Heart right ventricle (tissue), 16 donors: ENCODE data around the gene PTGES2. TPM values are rescaled to one million over a fixed set of nuclear protein-coding genes. Genes with fewer than 3 reads are reported as not detected.

Source experiments
- ATAC-seq, 8 donors: fragments of 200-7000 bp; cut with Tn5 transposase; one replicate each; pipeline ENCODE4 v1.9.1; 2020; ENCODE audit warnings: mild to moderate bottlenecking in 8 of 8, moderate library complexity in 8 of 8, moderate number of reproducible peaks in 1 of 8
- DNase-seq, 2 donors: peaks; one replicate each; pipeline ENCODE4 v3.0.0-alpha.2; 2020
- H3K27ac ChIP-seq, 10 donors: fragments of 200-600 bp; sonication (generic) in 2 of 10; one replicate each; pipeline versions ENCODE4 v1.5.0 to v1.8.0; 2020 to 2022; ENCODE audit warnings: mild to moderate bottlenecking in 3 of 10
- H3K27me3 ChIP-seq, 7 donors: fragments of 200-600 bp; one replicate each; pipeline ENCODE4 v1.8.0; 2021 to 2022; ENCODE audit warnings: mild to moderate bottlenecking in 2 of 7
- H3K36me3 ChIP-seq, 9 donors: fragments of 200-600 bp; sonication (generic) in 1 of 9; one replicate each; pipeline versions ENCODE4 v1.5.0 to v1.8.0; 2020 to 2022; ENCODE audit warnings: mild to moderate bottlenecking in 2 of 9
- H3K4me1 ChIP-seq, 9 donors: fragments of 200-600 bp; sonication (generic) in 1 of 9; one replicate each; pipeline versions ENCODE4 v1.5.0 to v1.8.0; 2020 to 2022; ENCODE audit warnings: mild to moderate bottlenecking in 4 of 9
- H3K4me3 ChIP-seq, 10 donors: fragments of 200-600 bp; sonication (generic) in 2 of 10; one replicate each; pipeline versions ENCODE4 v1.5.0 to v1.8.0; 2020 to 2022; ENCODE audit warnings: mild to moderate bottlenecking in 7 of 10, moderate library complexity in 2 of 10
- H3K9me3 ChIP-seq, 11 donors: fragments of 200-600 bp in 10 of 11; sonication (generic) in 2 of 11; one replicate each; pipeline versions ENCODE4 v1.5.0 to v1.8.0; 2013 to 2022; ENCODE audit warnings: mild to moderate bottlenecking in 2 of 11, control low read depth in 1 of 11, moderate library complexity in 1 of 11
- CTCF ChIP-seq, 9 donors: fragments of 200-600 bp; sonication (generic) in 2 of 9; IDR thresholded peaks; one replicate each; pipeline versions ENCODE4 v1.5.0 to v1.8.0; 2021 to 2022; ENCODE audit warnings: antibody characterized with exemption in 9 of 9, mild to moderate bottlenecking in 5 of 9, moderate library complexity in 1 of 9
- WGBS, 2 donors: extraction: QIAGEN DNeasy Blood & Tissue Kit; methylation state at CpG; one replicate each; pipeline ENCODE4 v1.1.7; 2013; ENCODE audit warnings: inconsistent platforms in 1 of 2; 5-methylcytosine and 5-hydroxymethylcytosine counted together
- intact Hi-C, 10 donors: fragments of 100-400 bp; cut with DNase I; formaldehyde crosslinking; loops; one replicate each; pipeline versions ENCODE4 v1.11.1 to v1.14.2; 2022
- polyA plus RNA-seq, 2 donors: library from polyadenylated mRNA; stranded (reverse); fragments of 200-250 nt; gene quantifications; one replicate each; pipeline ENCODE4 v1.2.3, GENCODE V29; 2013
- total RNA-seq, 10 donors: library from RNA; stranded (reverse); fragmentation: NEBNext Ultra II Directional in 3 of 10; extraction: Animal tissue kit (Norgen Biotek cat#: 25700) in 3 of 10; gene quantifications; one replicate each; pipeline versions ENCODE4 v1.2.1 to v1.2.4, GENCODE V29; 2021 to 2023
- donor health status: Arrhythmogenic right ventricular cardiomyopathy.
- donor health status: ischemic (EF 13 %, LVEDD 7.1; RV severe dilation, severe dysfunction).
- donor health status: healthy with polysubstance abuse.
- donor health status: DM: no; HTN: yes; CAD: no.
- donor health status: DM: no; HTN: no; CAD: no.
- donor health status: ischemic (EF 25% LVEDD 6.9; RV normal size, moderate dysfunction).
- donor health status: ischemic (EF 25% LVEDD 5.7; RV mildly dilated, moderate dysfunction).
- donor health status: healthy.
- donor health status: DM: yes; HTN: yes; CAD: no.
- donor health status: Ischemic cardiomyopathy.
- donor health status: ischemic (EF 35%, LVEDD 5.7; RV mildly dilated, moderate dysfunction).
- donor health status: nonischemic (EF 11% LVEDD 7.7; RV severe dilation, severe dysfunction).
- donor health status: DM: yes; HTN: yes; CAD: no.
- donor health status: PGD.
- donor health status: ischemic (EF 29% LVEDD 5.4; RV normal size, mild dysfunction).
- donor health status: nonischemic (EF 23%, LVEDD 6.1; RV moderate dilation, normal function).

The PTGES2 gene
- total and polyA plus RNA-seq, 12 donors: 117 to 166 (median 147) TPM

GRCh38 chr9:128091144-128091543 is 36.4 kb downstream of the PTGES2 start:
- H3K9me3 ChIP-seq: no peaks in the 10 kb centered on the region
- H3K36me3 ChIP-seq: peaks cover 0 to 7% (median 0%) of the 10 kb centered on the region in 9 donors
- intact Hi-C loops: no loop called here
- TF ChIP-seq CTCF (IDR thresholded peaks at IDR 0.05): no peak
- H3K27me3 ChIP-seq: no peaks in the 10 kb centered on the region
- H3K27ac ChIP-seq: peak overlapping the region in 1 of 10 donors; percentile 59
- peak overlapping the region in 5 of 10 donors; percentile 18 to 29 (median 26) for H3K4me3 ChIP-seq
- H3K4me1 ChIP-seq: peaks cover 14 to 68% (median 46%) of the 10 kb centered on the region in 9 donors
- ATAC-seq (peak in 6 of 8 donors; percentile 2 to 51 (median 14)), DNase-seq (peak; percentile 48 to 69)
- 13 to 31% methylated on average over 13 of the region's 13 CpGs for WGBS, 2 donors

DNA sequence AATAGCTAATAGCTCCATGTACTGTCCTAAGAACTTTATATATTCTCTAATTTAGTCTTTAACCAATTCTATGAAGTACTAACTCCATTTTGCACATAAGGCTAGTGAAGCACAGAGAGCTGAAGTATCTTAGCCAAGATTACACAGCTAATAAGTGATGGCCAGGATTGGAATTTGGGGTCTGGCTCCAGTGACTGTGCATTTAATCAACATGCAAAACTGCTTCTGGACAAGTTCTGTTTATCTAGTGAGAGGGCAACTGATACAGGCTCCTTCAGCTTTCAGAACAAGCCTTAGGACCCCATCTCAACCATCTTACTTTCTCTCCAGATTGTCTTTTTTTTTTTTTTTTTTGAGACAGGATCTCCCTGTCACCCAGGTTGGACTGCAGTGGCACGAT is 38.2 kb downstream of the PTGES2 start:
- 88 to 100% methylated on average over 1 of the region's 1 CpG for WGBS, 2 donors
- no peak overlapping the region for H3K27ac ChIP-seq
- no peaks in the 10 kb centered on the region for H3K27me3 ChIP-seq
- ATAC-seq (no peak), DNase-seq (no peak)
- no peaks in the 10 kb centered on the region for H3K9me3 ChIP-seq
- TF ChIP-seq CTCF (IDR thresholded peaks at IDR 0.05): no peak
- intact Hi-C loops: no loop called here
- H3K36me3 ChIP-seq: peaks cover 0 to 15% (median 0%) of the 10 kb centered on the region in 9 donors
- peaks cover 10 to 50% (median 33%) of the 10 kb centered on the region in 9 donors for H3K4me1 ChIP-seq
- H3K4me3 ChIP-seq: no peak overlapping the region

DNA sequence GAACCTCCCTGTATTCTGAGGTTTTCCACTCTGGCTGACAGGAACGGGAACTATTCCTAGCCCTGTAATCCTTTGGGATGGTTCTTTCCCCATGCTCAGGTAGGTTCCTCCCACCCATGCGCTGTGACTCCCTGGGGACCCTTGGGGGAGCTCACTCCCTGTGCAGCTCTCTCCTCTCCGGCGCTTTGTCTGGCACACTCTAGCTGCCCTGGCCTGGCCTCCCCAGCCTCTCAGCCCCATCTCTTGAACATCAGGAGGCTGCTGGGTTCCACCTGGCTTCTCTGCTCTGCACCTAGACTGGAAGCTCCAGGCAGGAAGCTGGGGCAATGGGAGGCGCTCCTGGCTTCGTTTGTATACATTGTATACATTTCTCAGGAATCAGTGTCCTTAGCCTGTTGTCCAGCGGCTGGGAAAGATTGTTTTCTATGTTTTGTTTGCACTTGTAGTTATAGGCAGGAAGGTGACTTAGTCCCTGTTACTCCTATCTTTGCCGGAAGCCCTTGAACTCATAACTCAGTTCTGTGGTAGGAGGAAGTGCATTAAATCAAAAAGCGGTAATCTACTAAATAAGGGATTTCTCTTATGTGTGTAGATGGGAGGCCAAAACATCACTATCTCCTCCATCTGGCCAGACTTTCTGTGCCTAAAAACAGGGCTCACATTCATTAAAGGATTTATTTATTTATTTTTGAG is 39.1 kb downstream of the PTGES2 start:
- Histone ChIP-seq H3K36me3 (peaks cover 0 to 15% (median 0%) of the 10 kb centered on the region in 9 donors), H3K4me3 (no peak overlapping the region), H3K9me3 (no peaks in the 10 kb centered on the region), H3K27me3 (no peaks in the 10 kb centered on the region), H3K4me1 (peaks cover 6 to 45% (median 27%) of the 10 kb centered on the region in 9 donors), H3K27ac (peak overlapping the region in 1 of 10 donors; percentile 15)
- 77 to 87% methylated on average over 9 of the region's 9 CpGs for WGBS, 2 donors
- no peak for TF ChIP-seq CTCF (IDR thresholded peaks at IDR 0.05)
- intact Hi-C loops: no loop called here
- no peak for ATAC-seq
- no peak for DNase-seq

GRCh38 chr9:128087262-128087661 is 40.3 kb downstream of the PTGES2 start:
- Histone ChIP-seq H3K9me3 (no peaks in the 10 kb centered on the region), H3K27me3 (no peaks in the 10 kb centered on the region), H3K4me1 (peaks cover 4 to 37% (median 20%) of the 10 kb centered on the region in 9 donors), H3K36me3 (peaks cover 0 to 19% (median 0%) of the 10 kb centered on the region in 9 donors), H3K4me3 (no peak overlapping the region), H3K27ac (no peak overlapping the region)
- ATAC-seq (no peak), DNase-seq (no peak)
- intact Hi-C loops: no loop called here
- 76 to 87% methylated on average over 10 of the region's 10 CpGs for WGBS, 2 donors
- no peak for TF ChIP-seq CTCF (IDR thresholded peaks at IDR 0.05)
